HEK293T (cell line): Measurements from ENCODE around the gene CPA2.
"Not testable (repeated sequence)": the region's sequence is repeated elsewhere in the genome, so short reads cannot be mapped to it uniquely, and the experiment has no call there.

Experiments
- ARNT ChIP-seq: fragments of 450-650 bp; IDR thresholded peaks from 2 replicates; pipeline ENCODE4 v1.6.1; 2017; ENCODE audit warnings: mild to moderate bottlenecking
- BHLHE40 ChIP-seq: fragments of 450-650 bp; IDR thresholded peaks from 2 replicates; pipeline ENCODE4 v1.6.1; 2016; ENCODE audit warnings: mild to moderate bottlenecking, moderate library complexity, borderline replicate concordance
- CTBP1 ChIP-seq: fragments of 450-650 bp; IDR thresholded peaks from 2 replicates; pipeline ENCODE4 v1.6.1; 2016; ENCODE audit warnings: borderline replicate concordance
- FOXA1 ChIP-seq: fragments of 450-650 bp; IDR thresholded peaks from 2 replicates; pipeline ENCODE4 v1.6.1; 2016; ENCODE audit warnings: mild to moderate bottlenecking
- FOXK2 ChIP-seq: fragments of 450-650 bp; IDR thresholded peaks from 2 replicates; pipeline ENCODE4 v1.6.1; 2016; ENCODE audit warnings: mild to moderate bottlenecking
- FOXM1 ChIP-seq: fragments of 450-650 bp; IDR thresholded peaks from 2 replicates; pipeline ENCODE4 v1.6.1; 2017; ENCODE audit warnings: mild to moderate bottlenecking, borderline replicate concordance
- HDGF ChIP-seq: fragments of 450-650 bp; IDR thresholded peaks from 2 replicates; pipeline ENCODE4 v1.6.1; 2017; ENCODE audit warnings: antibody characterized with exemption, borderline replicate concordance
- SP1 ChIP-seq: fragments of 450-650 bp; IDR thresholded peaks from 2 replicates; pipeline ENCODE4 v1.6.1; 2017
- SUZ12 ChIP-seq: fragments of 450-650 bp; IDR thresholded peaks from 2 replicates; pipeline ENCODE4 v1.6.1; 2016; ENCODE audit warnings: mild to moderate bottlenecking
- TARDBP ChIP-seq: fragments of 450-650 bp; IDR thresholded peaks from 2 replicates; pipeline ENCODE4 v1.6.1; 2016
- ZNF384 ChIP-seq: fragments of 450-650 bp; IDR thresholded peaks from 2 replicates; pipeline ENCODE4 v1.6.1; 2016
- TF ChIP-seq, protein P1 (sequence below): fragments of 450-650 bp; IDR thresholded peaks from 2 replicates; pipeline ENCODE4 v1.6.1; 2016

DNA sequence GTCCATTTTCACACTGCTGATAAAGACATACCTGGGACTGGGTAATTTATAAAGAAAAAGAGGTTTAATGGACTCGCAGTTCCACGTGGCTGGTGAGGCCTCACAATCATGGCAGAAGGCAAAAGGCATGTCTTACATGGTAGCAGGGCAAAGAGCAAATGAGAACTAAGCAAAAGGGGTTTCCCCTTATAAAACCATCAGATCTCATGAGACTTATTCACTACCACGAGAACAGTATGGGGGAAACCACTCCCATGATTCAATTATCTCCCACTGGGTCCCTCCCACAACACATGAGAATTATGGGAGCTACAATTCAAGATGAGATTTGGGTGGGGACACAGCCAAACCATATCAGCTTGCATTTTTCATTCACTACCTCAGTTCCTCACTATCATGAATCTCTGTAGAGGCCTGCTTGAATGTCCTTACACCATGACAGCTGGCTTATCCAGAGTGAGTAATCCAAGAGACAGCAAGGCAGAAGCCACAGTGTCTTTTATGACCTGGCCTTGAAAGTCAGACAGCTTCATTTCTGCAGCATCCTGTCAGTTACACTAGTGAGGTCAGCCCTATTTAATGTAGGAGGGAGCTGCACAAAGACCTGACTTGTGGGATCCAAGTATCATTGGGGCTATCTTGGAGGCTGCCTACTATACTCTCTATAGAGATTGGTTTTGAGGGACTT, 55.0 kb downstream of the CPA2 start:
- TF ChIP-seq FOXK2, ARNT, TARDBP, BHLHE40, FOXM1, FOXA1, ZNF384, HDGF, SP1, CTBP1, SUZ12: not testable (repeated sequence)
- TF ChIP-seq, protein P1, sequence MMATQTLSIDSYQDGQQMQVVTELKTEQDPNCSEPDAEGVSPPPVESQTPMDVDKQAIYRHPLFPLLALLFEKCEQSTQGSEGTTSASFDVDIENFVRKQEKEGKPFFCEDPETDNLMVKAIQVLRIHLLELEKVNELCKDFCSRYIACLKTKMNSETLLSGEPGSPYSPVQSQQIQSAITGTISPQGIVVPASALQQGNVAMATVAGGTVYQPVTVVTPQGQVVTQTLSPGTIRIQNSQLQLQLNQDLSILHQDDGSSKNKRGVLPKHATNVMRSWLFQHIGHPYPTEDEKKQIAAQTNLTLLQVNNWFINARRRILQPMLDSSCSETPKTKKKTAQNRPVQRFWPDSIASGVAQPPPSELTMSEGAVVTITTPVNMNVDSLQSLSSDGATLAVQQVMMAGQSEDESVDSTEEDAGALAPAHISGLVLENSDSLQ, result not testable (repeated sequence)
